NCI-H446 treated with DMSO at 0.1 percent for 48 hours (cell line): ENCODE data around the gene CINP.
"Not testable (repeated sequence)": the region's sequence is repeated elsewhere in the genome, so short reads cannot be mapped to it uniquely, and the experiment has no call there.

Experiments
- DNase-seq: peaks from one replicate; lab custom pipeline; 2025; lab: John Stamatoyannopoulos, UW

Gene CINP

DNA sequence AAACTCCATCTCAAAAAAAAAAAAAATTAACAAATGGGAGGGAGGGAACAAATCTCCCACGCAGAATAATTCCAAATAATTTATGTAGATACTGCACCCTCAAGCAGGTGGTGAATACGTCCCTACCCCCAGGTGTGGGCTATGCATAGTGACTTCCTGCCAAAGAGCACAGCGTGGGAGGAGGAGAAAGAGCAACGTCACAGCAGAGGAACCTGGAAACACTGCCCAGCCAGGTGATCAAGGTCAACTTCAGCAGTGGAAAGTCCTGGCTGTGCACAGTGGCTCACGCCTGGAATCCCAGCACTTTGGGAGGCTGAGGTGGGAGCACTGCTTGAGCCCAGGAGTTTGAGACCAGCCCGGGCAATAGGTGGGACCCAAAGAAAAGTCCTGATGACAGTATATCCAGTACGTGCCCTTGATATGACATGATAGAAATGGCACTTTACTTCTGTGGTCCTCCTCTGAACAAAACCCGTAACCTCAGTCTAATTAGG lies 9.5 kb downstream of the CINP start:
- DNase-seq = no peak

DNA sequence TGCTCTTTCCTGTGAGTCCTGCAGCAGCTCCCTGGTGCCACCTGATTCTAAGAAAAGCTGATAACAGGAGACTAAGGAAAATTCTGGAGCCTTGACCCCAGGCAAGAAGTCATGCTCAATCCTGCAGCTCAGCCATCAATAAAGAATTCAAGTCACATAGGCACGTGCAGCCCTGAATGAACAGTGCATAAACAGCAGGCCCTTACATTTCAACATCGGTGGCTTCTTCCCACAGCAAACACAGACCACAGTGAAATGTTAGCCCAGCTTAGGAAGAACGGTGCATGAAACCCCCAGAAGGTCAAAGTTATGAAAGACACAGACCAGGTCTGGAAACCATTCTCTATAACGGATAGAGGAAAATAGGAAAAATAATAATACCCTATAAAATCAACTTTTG lies 10.5 kb downstream of the CINP start:
- no peak for DNase-seq

DNA sequence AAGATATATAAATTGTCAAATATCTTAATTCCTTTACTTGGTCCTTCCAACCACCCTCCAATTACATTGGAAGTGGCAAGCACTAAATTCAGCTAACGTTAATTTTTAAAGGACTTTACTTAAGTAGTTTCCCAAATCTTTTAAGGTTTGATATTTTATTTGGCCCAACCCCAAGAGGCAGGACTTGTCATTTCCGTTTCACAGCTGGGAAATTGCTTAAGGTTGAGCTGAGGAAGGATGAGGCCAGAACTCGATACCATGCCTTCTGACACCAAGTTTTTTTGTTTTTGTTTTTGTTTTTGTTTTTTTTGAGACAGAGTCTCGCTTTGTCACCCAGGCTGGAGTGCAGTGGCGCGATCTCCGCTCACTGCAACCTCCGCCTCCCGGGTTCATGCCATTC lies 11.1 kb downstream of the CINP start:
- DNase-seq = not testable (repeated sequence)

DNA sequence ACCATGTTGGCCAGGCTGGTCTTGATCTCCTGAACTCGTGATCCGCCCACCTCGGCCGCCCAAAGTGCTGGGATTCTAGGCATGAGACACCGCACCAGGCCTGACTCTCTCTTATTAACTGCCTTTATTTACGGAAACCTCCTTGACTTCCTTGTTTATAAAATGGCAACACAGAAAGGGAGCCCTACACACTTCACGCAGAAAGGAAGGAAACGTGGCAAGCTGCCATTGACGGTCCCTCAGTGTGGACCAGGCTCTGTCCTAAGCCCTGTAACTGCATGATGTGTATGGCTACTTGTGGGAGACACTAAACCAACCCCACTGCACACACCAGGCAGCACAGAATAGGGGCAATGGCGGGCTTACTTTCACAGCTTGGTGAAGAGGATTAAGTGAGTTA lies 11.7 kb downstream of the CINP start:
- no peak for DNase-seq

DNA sequence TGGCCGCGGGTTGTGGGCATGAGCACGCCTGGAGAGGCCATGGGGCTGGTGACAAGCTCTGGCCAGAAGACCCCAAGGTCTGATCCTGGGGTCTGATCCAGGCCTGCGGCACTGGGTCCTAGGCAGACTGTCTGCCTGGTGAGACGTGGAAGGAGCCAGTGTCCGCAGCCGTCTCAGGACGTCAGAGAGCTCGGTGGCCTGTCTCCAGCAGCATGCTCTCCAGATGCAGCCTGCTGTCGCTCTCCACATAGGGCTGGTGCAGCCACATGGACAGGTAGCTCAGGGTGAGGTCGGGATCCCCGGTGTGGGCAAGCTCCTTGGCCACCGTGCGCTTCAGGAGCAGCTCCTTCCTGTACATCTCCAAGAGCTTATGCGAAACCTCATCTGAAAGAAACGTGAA lies 14.3 kb downstream of the CINP start:
- DNase-seq = no peak

DNA sequence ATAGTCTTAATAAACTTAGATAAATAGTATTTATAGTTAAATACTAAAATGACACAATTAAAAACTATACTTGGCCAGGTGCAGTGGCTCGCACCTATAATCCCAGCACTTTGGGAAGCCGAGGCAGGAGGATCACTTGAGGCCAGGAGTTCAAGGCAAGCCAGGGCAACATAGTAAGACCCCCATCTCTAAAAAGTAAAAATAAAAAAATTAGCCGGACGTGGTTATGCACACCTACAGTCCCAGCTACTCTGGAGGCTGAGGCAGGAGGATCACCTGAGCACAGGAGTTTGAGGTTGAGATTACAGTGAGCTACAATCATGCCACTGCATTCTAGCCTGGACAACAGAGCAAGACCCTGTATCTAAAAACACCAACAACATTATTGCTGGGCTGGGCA lies 16.0 kb downstream of the CINP start:
- DNase-seq = no peak

DNA sequence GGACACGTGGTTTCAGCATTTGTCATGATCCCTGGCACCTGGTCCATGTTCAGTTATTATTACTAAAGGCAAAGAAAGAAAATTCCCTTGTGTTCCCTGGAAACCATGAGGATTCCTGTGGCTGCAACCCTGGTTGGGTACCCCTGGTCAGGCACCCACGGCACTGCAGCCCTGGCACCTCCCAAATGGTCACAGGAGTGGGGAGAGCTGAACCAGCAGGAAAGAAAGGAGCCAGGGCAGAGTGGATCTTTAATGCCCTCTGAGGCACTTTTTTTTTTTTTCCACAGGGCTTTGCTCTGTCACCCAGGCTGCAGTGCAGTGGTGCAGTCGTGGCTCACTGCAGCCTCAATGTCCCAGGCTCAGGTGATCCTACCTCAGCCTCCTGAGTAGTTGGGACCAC lies 17.5 kb downstream of the CINP start:
- DNase-seq = no peak

DNA sequence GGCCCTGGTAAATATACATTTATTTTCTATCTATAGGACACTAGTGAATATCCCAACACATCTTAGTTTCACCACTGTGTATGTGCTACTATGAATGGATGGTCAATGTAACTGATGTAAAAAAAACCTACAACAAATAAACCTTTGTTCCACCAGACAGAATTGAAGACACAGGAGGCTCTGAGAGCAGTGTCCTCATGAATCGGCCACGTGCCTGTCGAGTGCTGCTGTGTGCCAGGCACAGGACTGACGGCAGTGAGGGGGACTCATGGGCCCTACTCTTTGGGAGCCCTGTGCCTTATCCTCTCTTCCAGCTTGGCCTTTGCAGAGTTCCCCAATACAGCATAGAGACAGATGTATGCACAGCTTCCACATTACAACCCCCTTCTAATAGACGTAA lies 18.2 kb downstream of the CINP start:
- no peak for DNase-seq

DNA sequence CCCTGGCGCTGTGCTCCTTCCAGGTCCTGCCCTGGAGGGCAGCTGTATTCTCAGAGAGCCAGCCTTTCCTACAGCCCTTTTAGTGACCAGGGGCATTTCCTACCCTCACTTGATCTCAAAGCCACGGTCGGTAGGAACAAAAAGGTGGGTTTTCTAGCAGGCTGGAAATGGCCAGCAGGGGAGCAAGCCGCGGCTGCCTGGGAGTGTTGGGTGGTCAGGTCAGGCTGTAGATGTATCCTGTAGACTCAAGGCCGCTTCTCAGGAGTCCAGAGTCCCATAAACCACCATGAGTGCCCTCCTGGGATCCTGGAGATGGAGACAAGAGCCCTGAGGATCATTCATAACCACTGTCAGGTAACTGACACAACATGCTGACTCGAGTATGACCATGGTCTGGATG lies 18.6 kb downstream of the CINP start:
- no peak for DNase-seq

DNA sequence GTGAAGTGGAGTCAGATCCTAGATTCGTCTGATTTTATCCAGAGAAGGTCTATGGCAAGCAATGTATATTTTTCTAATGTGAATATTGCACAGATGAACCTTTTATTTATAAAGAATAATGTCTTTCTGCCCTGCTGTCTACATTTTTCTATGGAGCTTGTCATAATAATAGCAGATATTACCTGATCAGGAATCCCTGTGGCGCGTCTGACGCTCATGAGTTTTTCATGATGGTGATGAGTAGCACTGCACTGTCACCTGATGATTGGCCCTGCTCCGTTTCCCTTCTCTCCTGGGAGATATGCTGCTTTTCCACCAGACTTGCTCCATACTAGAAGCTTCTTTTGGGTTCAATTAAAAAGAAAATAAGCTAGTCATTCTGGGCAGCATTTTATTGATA lies 20.5 kb downstream of the CINP start:
- DNase-seq = no peak

DNA sequence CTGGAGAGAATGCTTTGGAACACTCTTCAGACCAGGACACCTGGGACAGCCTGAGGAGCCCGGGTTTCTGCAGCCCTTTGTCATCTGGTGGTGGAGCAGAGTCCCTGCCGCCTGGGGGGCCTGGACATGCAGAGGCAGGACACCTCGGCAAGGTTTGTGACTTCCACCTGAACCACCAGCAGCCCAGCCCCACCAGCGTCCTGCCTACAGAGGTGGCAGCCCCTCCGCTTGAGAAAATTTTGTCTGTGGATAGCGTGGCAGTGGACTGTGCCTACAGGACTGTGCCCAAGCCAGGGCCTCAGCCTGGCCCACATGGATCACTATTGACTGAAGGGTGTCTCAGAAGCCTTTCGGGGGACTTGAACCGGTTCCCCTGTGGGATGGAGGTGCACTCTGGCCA lies 21.1 kb downstream of the CINP start:
- DNase-seq = no peak

DNA sequence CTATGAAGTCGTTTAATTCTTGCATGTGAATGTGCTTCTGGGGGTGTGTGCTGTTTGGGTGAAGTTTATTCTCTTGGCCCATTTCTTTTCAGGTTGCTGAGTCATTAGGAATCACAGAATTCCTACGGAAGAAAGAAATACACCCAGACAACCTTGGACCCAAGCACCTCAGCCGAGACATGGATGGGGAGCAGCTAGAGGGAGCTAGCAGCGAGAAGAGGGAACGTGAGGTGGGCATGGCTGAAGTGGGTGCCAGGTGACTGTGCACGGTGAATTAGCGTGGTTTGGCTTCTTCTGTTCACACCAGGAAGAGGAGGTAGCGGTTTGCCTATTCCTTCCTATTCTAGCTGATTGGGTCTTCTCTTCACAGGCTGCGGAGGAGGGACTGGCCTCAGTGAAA lies 24.0 kb downstream of the CINP start:
- no peak for DNase-seq

DNA sequence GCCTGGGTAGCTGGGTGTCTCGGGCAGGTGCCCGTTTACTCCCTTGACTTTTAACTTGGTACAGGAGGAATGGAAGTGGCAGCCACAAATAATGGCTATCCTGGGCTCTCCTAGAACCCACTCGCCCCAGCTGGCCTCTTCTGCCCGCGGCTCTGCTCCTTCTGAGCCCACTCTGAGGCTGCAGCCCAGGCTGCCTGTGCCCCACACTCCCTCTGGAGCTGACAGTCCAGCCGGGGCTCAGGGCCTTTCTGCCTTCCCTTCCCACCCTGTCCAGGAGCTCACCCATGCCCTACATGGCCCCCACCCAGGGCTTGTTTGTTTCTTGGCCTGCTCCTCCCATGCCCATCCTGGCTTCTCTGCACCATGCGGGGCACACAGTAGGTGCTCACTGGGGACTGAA lies 27.5 kb downstream of the CINP start:
- DNase-seq = no peak

DNA sequence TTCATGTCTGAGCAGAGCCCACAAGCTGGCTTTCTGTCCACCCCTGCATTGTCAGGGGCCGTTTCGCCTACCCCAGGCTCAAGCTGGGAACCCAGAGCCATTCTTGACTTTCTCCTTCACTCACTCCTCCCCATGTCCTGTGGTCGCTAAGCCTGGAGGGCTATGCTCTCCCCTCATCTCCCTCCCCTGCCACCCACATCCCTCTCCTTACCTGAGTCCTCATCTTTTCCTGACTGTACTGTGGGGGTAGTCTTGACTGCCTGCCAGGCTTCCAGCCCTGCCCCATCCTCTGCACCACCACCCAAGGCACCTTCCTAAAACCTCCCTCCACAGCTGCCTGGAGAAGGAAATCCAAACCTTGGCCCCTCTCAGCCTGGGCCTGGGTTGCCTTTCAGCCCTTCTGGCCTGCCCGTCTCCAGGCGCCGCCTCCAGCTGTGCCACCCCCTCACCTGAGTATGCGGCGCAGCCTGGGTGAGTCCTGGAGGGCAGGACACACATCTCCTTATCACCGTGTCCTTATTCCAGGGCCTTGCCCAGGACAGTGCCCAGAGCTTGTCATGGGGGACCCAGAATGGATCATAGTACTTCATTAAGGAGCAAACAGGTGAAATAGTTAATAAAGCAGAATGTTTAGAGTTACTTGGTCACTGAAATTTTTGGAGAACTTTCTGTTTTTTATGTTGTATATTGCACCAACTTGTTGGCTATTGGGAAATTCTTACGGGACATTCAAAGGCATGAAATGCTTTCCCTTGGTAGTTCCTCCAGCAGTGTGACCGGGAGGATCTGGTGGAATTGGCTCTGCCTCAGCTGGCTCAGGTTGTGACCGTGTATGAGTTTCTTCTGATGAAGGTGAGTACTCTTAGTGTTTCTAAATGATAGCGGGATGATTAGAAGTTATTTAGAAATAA lies 28.6 kb downstream of the CINP start:
- no peak for DNase-seq

DNA sequence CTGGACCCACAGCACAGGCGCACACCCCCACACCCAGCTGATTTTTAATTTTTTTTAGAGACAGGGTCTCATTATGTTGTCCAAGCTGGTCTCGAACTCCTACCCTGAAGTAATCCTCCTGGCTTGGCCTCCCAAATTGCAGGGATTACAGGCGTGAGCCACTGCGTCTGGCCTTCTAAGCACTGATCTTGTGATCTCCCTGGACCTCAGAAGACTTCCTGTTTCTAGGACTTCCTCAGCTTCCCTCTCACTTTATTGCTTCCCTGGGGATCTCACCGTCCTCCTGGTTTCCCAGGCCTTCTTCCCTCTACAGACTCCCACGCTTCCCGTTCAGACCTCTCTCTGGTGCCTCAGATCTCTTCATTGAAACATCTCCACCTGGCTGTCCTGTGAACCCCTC lies 29.3 kb downstream of the CINP start:
- no peak for DNase-seq

DNA sequence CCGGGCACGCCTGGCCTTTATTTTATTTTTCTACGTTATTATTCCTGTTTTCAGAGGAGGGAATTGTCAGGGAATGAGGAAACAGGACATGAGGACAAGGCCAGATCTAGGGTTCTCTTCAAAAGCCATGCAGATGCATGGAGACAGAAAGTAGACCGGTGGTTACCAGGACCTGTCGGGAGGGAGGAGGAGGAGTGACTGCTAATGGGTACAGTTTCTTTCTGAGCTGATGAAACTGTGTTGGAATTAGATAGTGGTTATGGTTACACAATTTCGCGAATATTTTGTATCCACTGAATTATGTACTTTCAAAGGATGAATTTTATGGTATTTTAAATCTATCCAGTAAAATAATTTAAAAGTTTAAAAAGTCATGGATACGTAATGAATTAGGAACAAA lies 31.9 kb downstream of the CINP start:
- DNase-seq = no peak

DNA sequence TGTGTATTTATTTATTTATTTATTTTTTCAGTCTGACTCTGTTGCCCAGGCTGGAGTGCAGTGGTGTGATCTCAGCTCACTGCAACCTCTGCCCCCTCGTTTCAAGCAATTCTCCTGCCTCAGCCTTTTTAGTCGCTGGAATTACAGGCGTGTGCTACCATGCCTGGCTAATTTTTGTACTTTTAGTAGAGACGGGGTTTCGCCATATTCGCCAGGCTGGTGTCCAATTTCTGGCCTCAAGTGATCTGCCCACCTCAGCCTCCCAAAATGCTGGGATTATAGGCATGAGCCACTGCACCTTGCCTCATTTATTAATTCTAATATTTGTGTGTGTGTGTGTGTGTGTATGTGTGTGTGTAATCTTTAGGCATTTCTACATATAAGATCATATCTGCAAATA lies 33.3 kb downstream of the CINP start:
- not testable (repeated sequence) for DNase-seq

DNA sequence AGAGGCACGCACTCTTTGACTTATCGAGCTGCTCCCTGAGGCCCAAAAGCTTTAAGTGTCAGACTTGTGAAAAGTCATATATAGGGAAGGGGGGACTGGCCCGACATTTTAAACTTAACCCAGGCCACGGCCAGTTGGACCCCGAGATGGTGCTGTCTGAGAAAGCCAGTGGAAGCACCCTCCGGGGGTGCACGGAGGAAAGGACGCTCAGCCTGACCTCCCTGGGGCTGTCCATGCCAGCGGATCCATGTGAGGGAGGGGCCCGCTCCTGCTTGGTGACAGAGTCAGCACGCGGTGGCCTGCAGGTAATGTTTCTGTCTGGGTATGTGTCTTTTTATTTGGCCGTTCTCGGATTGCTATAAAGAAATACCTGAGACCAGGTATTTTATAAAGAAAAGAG lies 36.1 kb downstream of the CINP start:
- no peak for DNase-seq

DNA sequence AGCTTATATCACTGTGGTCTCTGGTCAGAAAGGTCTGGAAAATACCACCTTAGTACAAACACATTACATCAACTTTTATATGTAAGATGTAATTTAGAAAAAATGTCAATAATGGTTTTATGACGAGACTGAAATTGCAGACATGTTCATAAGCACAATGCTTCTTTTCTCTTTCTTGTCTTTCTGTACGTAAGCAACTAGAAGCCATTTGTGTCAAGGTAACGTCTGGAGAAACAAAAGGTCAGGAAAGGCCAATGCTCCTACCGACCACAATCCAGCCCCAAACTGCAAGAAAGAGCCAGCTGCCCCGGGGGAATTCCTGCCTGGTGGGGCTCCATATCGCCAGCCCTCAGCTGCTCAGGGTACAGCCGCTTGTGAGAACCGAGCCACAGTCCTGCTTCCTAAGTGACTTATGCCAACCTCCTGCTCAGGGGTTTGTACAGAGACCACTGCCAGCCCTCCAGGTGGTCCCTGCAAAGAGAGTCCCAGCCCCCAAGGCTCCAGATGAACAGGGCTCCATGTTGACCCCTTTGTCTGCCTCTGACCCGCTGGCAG lies 36.8 kb downstream of the CINP start:
- no peak for DNase-seq

DNA sequence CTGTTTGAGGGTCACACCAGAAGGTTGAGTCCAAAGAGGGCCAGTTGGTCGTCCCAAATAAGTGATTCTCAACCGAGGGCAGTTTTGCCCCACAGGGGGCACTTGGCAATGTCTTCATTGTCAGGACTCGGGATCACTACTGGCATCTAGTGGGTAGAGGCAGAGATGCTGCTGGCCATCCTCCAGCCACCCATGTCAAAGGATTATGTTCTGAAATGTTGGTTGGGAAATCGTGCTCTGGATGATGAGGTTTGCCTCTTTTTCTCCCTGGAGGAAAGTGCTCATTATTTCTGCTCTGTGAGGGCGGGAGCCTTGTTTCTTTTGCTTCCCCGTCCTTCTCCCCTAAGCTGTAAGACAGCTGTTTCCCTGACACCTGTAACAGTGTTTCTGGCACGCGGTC lies 39.6 kb downstream of the CINP start:
- DNase-seq = peak; percentile 39

DNA sequence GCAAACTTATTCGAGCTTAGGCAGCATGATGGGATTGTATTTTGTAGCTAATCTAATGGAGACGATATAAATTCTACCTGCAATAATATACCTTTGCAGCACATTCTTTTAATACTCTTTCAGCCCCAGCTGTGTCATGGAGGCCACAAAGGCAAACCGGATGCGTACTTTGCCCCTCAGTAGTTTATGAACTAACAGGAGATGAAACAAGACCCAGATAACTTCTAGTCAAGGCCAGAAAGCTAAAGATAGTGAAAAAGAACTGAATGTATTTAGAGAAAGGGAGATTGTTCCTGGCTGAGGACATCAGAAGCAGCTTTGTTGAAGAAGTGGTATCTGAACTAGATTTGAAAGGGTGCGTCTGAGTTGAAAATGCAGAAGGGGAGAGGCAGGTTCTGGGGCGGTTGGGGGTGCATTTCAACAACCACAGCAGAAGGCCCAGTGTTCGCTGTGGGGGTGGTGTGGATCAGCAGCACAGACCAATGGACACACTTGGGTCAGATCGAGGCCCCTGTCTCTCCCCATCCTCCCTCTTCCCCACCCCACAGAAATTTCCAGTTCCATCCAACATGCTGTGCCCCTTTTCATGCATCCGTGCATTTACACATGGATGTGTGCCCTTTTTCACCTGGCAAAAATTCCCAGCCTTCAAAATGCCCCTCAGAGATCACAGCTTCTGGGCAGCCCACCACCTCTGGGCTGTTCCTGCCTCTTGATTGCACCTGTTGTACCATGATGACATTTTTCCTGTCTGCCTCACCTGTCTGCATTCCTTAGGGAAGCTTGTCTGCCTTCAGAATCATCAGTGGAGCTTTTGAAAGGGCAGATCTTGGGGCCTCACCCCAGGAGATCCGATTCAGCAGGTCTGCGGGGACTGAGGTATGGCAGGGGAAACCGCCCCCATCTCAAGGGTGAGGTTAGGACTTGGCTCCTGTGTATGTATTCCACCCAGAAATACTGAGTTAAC lies 41.0 kb downstream of the CINP start:
- no peak for DNase-seq

DNA sequence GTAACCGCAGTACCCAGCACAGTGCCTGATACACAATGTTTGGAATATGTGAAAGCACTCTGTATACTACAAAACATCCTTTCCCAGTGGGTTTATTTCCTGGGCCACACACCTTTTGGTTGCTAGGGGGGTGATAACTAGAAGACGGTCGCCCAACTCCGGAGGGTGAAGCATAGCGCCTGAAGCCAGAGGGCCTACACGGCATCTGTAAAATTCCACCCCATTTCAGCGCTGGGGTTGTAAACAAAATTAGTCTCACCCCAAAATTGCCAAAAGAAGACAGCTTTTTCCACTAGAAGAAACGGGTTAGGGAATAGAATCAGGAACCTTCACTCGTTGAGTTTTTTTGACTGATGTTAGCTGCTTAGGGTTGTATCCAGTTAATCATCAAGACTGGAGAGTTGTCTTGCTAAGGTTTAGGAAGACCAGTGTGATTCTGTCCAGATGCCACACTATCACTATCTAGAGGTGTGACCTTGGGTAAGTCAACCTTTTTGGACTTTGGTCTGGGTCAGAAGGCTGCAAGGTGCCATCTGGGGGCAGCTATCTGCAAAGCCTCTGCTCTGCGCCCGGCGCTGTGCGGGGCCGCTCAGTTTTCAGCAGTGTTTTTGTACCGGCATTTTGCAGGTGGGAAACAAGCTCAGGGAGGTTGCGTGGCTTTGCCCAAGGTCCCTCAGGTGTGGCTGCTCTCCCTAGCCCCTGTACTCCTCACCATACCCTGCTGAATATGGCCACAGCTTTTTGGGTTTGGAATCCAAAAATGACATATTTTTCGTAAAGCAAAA lies 41.8 kb downstream of the CINP start:
- DNase-seq = no peak
